HL-60/S4 treated with retinoic acid at 250 ng/mL for 4 days and 3 days (cell line): ENCODE results near the gene FCHO2.
"Not testable (repeated sequence)": the region's sequence is repeated elsewhere in the genome, so short reads cannot be mapped to it uniquely, and the experiment has no call there.

Source experiments
- in situ Hi-C: fragments of 300-500 bp; cut with MboI; formaldehyde crosslinking; loops from 2 replicates; pipeline ENCODE4 v1.7.0; 2022; ENCODE audit warnings: low sequenced_read_pairs

The FCHO2 gene, protein sequence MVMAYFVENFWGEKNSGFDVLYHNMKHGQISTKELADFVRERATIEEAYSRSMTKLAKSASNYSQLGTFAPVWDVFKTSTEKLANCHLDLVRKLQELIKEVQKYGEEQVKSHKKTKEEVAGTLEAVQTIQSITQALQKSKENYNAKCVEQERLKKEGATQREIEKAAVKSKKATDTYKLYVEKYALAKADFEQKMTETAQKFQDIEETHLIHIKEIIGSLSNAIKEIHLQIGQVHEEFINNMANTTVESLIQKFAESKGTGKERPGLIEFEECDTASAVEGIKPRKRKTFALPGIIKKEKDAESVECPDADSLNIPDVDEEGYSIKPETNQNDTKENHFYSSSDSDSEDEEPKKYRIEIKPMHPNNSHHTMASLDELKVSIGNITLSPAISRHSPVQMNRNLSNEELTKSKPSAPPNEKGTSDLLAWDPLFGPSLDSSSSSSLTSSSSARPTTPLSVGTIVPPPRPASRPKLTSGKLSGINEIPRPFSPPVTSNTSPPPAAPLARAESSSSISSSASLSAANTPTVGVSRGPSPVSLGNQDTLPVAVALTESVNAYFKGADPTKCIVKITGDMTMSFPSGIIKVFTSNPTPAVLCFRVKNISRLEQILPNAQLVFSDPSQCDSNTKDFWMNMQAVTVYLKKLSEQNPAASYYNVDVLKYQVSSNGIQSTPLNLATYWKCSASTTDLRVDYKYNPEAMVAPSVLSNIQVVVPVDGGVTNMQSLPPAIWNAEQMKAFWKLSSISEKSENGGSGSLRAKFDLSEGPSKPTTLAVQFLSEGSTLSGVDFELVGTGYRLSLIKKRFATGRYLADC

DNA sequence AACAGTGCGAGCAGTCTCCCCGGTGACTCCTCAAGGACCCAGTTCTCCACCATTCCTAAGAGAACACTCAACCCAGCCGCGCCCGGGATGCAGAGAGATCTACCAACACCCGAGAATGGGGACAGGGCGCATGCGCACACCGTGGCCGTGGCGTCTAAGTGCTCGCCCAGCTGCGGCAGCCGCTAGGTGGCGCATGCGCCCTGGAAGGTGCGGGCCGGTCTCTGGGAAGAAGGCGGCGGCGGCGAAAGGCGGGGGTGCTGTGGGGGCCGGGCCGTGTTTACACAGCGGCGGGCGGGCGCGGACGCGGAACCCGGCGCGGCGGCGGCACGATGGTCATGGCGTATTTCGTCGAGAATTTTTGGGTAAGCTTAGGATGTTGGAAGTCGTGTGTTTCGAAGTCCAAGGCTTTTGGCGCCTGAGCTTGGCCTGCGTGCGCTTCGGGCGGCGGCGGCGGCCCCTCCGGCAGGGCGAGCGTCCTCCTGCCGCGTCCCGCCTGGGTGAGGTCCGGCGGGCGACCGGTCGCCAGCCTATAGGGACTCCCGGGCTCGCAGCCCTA, at the start of gene FCHO2:
FCHO2 (plus strand) TSS at position 274 of the 556 bp plus-strand sequence; CDS start at position 330, 56 bp downstream.
- in situ Hi-C loops = no loop called here

DNA sequence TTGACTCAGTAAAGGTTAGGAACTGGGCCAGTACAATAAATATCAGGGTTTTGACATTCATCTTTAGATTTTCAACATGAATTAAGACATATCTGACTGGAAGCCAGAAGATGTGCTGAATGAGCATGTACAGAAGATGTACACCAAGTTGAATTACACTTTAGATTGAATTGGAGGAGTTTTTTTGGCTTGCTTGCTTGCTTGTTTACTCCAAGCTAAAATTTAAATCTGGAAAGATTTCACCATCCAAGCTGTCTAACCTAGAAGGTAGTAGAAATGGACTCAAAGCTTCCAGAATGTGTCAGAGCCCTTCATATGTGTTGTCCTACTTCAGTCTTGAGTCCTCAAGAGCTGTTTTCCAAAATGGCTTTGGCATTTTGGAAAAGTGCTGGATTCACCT, 49.0 kb upstream of the FCHO2 start:
- in situ Hi-C loops = no loop called here

DNA sequence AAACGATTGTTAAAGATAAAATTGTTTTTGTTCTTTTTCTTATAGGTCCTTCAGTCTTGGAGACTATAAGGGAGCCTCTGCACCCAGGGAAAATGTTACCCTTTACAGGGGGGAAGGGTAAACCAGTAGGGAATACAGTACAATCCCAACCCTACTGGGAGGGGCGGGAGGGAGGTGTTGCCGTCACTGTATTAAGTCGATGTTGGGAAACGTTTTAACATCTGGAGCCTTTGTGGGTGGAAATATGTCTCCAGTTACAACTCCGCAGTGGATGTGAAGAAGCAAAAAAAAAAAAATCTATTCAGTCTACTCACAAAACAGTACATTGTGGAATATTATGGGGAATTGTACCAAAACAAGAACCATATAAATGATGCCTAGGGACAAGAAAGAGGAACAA, 47.2 kb upstream of the FCHO2 start:
- in situ Hi-C loops = no loop called here

DNA sequence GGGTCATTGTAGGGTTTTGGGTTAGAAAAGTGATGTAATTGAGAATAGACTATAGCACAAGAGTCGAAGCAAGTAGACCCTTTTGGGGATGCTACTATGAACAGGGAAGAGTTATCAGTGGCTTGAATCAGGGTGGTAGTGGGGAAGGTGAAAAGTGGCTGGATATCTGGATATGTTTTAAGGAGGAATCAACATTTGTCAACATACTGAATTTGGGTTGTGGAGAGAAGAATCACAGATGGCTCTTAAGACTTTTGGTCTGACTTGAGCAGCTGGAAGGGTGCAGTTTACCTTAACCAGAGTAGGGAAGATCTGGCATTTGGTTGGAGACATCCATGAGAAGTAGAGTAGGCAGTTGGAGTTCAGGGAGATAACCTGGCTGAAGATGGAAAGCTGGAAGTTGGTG, 38.5 kb upstream of the FCHO2 start:
- in situ Hi-C loops = no loop called here

DNA sequence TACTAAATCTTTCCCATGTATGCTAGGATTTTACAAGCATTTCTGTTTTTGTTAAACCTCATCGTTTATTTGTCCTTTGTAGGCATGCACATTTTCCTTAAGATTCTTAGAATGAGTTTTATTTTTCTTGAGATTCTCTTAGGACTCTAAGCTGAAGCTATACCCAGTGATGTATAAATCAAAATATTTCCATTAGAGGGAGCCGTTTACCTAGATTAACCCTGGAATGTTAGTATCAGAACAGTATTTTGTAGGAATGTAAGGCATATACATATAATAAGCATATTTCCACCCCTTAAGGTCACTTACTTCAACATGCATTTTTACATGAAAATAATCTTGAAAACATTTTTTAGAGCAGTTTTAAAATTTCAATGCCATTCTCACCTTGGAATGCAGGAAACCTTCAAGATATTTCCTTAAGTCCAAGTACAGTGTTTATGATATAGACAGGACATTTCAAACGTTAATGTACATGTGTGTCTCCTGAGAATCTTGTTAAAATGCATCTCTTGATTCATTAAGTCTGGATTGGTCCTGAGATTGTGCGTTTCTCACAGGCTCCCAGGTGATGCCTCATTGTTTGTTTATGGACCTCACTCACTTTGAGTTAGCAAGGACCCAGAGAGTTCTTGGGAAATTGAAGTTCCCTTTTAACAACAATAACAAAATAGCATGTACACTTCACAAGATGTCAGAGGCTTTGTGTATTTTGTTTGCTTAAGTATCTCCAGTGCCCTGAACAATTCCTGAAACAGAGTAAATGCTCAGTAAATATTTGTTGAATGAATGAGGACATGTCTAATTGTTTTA, 34.9 kb upstream of the FCHO2 start:
- in situ Hi-C loops = no loop called here

DNA sequence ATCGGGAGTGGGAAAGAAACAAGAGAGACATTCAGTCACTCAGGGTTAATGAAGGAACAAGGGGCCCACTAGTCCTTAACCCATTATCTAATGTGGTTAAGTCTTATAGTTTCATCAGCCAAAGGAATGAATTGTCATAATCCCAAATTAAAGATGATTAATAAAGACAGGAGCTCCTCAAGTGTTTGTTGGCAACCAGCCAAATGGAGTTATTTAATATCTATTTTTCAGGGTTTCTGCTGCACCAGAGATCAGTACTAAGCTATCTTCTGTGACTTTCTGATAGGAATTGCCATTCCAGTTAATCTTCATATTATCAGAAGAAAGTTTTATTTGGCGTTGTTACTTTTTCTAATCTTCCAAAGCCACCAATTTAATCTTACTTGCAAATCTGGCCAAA, 34.0 kb upstream of the FCHO2 start:
- in situ Hi-C loops = no loop called here

DNA sequence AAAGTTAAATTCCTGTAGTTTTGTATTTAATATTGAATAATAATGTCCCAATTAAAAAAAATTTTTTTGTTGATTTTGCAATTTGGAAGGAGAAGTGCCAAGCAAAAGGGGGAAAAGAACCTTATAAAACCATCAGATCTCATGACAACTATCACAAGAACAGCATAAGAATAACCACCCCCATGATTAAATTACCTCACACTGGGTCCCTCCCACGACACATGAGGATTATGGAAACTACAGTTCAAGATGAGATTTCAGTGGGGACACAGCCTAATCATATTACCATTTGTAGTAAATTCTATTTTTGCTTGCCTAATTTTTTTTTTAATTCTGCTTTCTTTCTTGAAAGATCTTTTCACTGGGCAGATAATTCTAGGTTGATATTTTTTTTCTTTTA, 33.4 kb upstream of the FCHO2 start:
- in situ Hi-C loops = no loop called here

DNA sequence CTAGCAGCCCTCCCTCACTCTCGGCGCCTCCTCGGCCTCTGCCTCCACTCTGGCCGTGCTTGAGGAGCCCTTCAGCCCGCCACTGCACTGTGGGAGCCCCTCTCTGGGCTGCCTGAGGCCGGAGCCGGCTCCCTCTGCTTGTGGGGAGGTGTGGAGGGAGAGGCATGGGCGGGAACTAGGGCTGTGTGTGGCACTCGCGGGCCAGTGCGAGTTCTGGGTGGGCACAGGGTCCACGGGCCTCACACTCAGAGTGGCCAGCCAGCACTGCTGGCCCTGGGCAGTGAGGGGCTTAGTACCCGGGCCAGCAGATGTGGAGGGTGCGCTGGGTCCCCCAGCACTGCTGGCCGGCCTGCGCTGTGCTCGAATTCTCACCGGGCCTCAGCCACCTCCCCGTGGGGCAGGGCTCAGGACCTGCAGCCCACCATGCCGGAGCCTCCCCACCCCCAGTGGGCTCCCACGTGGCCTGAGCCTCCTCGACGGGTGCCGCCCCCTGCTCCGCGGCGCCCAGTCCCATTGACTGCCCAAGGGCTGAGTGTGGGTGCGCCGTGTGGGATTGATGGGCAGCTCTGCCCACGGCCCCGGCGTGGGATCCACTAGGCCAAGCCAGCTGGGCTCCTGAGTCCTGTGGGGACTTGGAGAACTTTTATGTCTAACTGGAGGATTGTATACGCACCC, 30.4 kb upstream of the FCHO2 start:
- in situ Hi-C loops = no loop called here

DNA sequence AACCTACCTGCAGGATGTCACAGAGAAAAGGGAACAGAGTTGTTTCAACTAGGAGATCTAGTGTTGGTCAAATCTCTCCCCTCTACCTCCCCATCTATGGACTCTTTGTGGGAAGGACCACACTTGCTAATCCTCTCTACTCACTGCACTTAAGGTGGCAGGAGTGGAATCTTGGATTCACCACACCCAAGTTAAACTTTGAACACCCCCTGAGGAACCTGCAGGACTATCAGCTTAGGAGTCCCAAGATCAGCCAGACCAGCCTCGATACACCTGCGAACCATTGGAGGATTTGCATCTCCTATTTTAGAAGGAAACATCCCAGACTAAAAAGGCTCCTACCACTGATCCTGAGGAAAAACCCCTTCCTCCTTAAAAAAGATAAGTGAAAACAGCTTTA, 23.2 kb upstream of the FCHO2 start:
- in situ Hi-C loops = not testable (repeated sequence)

DNA sequence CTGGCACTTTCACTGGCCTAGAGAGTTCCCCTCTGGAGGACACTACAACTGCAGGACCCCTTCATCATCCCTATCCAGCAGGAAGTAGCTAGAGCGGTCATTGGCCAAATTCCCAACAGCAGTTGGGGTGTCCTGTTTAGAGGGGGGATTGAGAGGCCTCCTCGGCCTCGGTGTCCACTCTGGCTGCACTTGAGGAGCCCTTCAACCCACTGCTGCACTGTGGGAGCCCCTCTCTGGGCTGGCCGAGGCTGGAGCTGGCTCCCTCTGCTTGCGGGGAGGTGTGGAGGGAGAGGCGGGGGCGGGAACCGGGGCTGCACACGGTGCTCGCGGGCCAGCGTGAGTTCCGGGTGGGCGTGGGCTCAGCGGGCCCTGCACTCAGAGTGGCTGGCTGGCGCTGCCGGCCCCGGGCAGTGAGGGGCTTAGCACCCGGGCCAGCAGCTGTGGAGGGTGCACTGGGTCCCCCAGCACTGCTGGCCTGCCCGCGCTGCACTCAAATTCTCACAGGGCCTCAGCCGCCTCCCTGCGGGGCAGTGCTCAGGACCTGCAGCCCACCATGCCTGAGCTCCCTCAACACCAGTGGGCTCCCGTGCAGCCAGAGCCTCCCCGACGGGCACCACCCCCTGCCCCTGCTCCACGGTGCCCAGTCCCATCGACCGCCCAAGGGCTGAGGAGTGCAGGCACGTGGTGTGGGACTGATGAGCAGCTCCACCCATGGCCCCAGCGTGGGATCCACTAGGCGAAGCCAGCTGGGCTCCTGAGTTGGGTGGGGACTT, 20.7 kb upstream of the FCHO2 start:
- in situ Hi-C loops = not testable (repeated sequence)

DNA sequence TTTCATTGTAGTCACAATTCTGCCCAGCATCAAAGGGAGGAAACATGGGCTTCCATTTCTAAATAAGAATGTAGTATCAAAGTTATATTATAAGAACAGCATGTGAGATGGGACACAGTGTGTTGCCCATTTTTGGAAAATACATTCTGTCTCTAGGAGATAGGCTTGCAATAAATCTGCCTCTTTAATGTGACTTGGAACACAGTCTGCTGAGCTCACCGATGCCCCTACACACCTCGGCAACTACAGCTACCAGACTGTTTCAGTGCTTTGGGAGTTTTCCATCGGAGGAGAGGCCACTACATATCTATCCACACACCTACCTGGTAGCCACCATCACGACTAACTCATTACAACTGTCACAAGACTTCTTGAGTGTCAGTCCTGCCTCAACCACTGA, 18.9 kb upstream of the FCHO2 start:
- in situ Hi-C loops = no loop called here

DNA sequence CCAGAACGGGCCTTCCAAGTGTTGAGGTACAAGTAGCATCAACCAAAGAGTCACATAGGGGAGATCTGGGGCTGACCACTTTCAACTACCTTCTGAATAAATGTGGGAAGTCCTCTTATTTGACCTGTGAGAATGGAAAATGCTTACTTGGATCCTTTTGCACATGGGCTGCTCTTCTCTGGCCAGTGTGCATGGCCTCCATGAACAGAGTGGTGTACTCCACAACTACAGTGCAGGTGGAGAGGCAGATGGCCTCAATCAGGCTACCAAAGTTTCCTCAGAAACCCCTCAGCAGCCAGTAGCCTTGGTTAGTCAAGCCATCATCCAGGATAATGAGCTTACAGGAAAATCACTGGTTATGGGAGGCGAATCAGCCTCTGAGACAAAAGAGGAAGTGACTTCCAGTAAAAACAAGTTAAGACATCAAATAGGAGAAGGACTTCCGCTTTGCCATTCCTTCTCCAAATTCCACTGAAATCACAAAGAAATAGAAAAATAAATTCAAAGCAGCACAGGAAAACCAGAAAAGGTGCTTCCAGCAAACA, 18.3 kb upstream of the FCHO2 start:
- in situ Hi-C loops = no loop called here

DNA sequence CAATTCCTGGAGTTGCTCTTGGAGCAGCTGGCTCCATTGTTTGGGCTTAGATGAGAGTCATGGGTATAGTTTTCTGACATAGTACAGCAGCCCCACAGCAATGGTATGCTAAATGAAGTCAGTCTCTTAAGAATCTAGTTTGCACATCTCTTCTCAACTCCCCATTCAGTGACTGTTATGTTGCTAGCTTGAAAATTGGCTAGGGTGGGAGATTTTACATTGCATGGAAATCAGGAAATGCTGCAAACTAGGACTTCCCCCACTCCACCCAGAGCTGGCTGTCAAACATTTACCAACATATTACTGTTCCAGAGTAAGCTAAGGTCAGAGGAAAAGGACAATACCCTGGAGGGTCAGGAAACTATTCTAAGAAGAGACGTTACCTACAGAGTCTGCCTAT, 17.6 kb upstream of the FCHO2 start:
- in situ Hi-C loops = no loop called here

DNA sequence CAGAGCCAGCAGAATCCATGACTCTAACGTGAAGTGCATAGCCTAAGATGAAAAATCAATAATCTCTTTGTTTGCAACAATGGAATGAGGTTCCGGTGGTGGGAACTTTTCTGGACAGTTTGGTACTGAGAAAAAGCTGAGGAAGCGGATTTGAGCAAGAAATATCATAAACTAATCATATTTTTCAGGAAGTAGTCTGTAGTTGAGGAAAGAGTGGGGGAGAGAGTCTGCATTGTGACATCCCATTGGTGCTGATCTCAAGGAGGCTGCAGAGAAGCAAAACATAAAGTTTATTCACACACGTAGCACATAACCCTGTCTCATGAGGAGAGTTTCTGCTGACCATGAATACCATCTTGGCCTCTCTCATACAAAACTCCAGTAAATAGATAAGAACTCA, 15.8 kb upstream of the FCHO2 start:
- in situ Hi-C loops = no loop called here

DNA sequence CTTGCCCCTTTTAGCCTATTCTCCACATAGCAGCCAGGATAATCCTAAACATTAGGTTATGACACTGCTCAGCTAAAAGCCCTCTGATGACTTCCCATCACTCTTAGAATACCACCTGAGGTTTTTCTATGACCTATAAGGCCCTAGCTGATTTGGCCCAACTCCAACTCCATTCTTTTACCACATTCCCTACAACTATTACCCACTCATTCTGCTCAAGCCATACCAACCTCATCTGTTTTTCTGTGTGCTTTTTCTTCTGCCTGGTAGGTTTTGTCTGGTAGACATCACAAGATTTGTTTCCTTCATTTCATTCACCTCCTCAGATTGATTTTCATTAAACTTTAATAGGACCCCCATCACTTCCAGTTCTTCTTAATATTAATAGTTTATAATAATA, 12.5 kb upstream of the FCHO2 start:
- in situ Hi-C loops = no loop called here

DNA sequence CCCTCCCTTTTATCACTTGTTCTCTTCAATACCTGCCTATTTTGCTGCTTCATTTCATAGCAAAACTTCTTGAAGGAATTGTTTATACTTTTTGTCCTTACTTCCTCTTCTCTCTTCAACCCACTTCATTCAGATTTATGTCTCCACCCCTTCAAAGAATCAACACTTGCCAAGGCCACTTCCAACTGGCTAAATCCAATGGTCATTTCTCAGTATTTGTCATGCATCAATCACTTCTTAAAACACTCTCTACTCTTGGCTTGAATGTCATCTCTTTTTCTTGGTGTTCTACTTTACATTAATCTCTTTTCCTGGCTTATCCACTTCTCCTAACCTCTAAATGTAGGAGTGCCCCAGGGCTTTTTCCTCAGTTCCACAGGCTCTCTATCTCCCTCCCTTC, 8.3 kb upstream of the FCHO2 start:
- in situ Hi-C loops = no loop called here

DNA sequence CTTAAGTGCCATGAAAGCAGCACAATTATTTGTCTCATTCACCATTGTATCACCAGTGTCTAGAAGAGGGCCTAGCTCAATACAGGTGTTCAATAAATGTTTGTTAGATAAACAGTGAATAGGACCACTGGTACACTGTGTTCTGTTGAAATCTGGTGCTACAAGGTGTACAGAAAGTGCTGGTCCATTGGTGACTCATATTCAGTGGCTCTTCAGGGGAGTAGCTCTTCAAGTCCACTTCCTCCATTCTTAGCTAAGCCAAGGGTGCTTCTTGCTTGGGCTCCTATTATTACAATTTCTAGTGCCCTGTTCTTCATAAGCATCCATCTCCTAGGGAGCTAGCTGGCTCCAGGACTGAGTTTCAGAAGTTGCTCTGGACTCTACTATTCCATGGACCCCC, 6.4 kb upstream of the FCHO2 start:
- in situ Hi-C loops = no loop called here

DNA sequence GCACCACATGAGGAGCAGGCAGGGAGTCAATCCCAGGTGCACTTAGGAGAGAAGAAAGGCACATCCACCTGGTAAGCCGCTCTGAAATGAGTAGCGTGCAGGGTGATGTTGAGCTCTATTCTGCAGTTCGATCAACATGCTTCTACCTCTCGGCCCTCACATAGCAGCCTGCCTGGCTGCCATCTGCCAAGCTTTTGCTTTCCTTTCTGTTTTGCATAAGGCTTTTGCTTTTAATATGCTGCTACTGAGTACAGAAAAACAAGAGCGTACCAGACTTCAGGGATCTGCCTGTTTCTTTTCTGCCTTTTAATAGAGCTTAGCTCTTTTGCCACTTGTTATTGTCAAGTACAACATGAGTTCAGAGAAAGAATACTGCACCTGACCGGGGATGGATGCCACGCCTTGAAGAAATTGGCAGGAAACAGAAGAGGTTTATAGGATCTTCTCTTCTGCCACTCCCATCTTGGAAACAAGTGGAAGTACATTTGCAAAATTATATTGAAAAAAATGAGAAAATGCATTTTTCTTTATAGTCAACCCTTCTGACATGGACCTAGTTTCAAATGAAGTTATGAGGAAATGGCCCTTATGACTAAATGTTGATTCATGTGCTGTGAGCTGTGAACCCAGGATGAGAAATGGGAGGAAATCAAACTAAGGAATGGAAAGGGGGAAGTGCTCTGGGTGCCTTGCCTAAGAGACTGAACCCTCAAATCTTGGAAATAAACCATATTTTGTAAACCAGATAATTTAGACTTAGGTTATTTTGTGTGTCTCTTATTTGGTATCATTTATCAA, 4.0 kb upstream of the FCHO2 start:
- in situ Hi-C loops = no loop called here

DNA sequence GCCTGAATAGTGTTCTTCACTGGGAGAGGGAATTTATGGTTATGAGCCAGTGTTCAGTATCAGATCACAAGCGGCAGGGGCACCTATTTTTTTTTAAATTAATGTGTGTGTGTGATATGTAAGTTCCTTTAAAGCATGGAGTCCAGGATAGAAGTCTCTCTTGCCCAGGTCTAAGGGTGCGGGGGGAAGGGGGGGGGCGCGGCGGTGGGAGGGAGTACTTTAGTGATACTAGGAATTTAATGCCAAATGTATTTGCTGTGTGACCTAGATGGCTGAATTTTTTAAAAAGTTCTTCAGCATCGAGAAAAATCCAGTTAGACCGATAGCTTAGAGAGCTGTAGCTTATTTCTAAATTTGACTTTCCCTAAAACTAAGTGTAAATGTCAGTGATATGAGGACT, 1.5 kb upstream of the FCHO2 start:
- in situ Hi-C loops = no loop called here
